Measurements from ENCODE around the gene ADORA2A.

The ADORA2A gene

DNA sequence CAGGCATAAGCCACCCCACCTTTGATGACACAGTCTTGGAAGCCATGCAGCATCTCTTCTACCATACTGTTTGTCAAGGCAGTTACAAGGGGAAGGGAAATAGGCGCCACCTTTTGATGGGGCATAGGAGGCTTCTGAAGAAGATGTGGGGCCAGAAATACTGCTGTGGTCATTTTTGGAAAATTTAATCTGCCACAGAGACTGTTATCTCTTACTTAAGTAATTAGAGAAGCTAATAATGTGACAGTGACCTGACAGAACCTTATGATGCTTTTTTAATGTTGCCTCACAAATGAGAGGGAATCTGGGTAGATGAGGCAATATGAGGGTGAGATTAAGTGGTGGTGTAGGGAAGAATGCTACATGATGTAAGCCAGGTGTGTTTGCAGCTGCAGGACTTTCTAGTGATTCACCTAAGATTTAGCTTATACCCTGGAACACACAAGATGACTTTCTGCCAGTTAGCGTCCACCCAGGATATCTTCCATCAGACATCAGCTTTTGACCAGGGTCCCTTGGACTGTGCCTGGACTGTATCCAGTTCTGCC lies 34.3 kb upstream of the ADORA2A start:
- CTCF ChIA-PET = interaction anchor here (1.2 to 2.2 kb wide), 5 partner anchors 10 to 110 kb away, joined by 3 to 6 read pairs (median 5); no protein-coding TSS in a partner anchor
- TF ChIP-seq, protein P1, sequence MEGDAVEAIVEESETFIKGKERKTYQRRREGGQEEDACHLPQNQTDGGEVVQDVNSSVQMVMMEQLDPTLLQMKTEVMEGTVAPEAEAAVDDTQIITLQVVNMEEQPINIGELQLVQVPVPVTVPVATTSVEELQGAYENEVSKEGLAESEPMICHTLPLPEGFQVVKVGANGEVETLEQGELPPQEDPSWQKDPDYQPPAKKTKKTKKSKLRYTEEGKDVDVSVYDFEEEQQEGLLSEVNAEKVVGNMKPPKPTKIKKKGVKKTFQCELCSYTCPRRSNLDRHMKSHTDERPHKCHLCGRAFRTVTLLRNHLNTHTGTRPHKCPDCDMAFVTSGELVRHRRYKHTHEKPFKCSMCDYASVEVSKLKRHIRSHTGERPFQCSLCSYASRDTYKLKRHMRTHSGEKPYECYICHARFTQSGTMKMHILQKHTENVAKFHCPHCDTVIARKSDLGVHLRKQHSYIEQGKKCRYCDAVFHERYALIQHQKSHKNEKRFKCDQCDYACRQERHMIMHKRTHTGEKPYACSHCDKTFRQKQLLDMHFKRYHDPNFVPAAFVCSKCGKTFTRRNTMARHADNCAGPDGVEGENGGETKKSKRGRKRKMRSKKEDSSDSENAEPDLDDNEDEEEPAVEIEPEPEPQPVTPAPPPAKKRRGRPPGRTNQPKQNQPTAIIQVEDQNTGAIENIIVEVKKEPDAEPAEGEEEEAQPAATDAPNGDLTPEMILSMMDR (IDR thresholded peaks at IDR 0.05; ENCODE audit: control extremely low read depth, extremely low read depth, low read depth, missing control alignments) = no peak
- POLR2A ChIA-PET = no interaction called here
- no peak for DNase-seq (ENCODE audit: extremely low spot score)

DNA sequence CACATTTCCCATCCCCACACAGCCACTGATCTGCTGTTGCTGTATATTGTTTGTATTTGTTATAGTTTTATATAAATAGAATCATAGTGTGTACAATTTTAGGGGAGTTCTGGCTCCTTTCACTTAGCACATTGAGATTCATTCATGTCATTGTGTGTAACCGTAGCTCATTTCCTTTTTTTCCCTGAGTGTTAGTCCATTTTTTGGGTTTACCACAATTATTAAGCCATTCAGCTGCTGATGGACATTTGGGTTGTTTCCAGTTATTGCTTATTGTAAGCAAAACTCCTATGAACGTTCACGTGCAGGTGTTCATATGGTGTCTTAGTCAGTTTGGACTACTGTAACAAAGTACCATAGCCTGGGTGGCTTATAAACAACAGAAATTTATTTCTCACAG lies 33.6 kb upstream of the ADORA2A start:
- no peak for DNase-seq (ENCODE audit: extremely low spot score)
- ChIA-PET POLR2A (no interaction called here), CTCF (interaction anchor here (1.2 to 2.2 kb wide), 5 partner anchors 9 to 109 kb away, joined by 3 to 6 read pairs (median 5); no protein-coding TSS in a partner anchor)
- TF ChIP-seq, protein P1 (IDR thresholded peaks at IDR 0.05; ENCODE audit: control extremely low read depth, extremely low read depth, low read depth, missing control alignments) = no peak

DNA sequence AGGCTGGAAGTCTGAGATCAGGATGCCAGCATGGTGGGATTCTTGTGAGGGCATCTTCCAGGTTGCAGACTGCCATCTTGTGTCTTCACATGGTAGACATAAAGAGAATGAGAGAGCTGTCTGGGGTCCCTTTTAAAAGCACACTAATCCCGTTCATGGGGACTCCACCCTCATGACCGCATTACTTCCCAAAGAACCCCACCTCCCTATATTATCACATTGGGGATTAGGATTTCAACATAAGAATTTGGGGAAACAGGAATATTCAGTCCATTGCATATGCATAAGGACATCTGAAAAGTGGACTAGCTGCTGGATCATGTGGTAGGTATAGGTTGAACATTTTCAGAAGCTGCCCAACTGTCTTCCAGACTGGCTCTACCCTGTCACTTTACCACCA lies 33.1 kb upstream of the ADORA2A start:
- CTCF ChIA-PET = interaction anchor here (1.4 to 2.2 kb wide), 4 partner anchors 8 to 143 kb away, joined by 3 to 6 read pairs (median 5); no protein-coding TSS in a partner anchor
- no peak for DNase-seq (ENCODE audit: extremely low spot score)
- TF ChIP-seq, protein P1 (IDR thresholded peaks at IDR 0.05; ENCODE audit: control extremely low read depth, extremely low read depth, low read depth, missing control alignments) = no peak
- POLR2A ChIA-PET = no interaction called here

DNA sequence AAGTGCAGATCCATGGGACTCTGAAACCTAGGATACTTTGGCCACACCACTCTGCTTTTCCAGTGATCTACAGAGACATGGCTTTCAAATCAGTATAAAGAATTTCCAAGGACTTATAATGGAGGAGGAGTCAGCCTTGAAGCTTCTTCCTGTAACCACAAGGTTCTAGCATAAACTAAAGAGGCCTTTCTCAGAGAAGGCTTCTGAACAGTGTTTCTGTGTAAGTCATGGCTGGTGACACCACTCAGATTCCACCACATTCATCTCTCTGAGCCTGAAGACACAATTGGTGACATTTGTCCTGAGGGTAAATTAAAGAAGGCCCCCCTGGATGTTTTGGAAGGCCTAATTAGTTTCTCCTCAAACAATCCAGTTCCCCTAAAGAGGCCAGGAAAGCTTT lies 29.0 kb upstream of the ADORA2A start:
- ChIA-PET CTCF (interaction anchor here (0.8 to 1.9 kb wide), 5 partner anchors 11 to 128 kb away, joined by 3 to 10 read pairs (median 4); no protein-coding TSS in a partner anchor), POLR2A (no interaction called here)
- TF ChIP-seq, protein P1 (IDR thresholded peaks at IDR 0.05; ENCODE audit: control extremely low read depth, extremely low read depth, low read depth, missing control alignments) = no peak
- DNase-seq (ENCODE audit: extremely low spot score) = no peak

DNA sequence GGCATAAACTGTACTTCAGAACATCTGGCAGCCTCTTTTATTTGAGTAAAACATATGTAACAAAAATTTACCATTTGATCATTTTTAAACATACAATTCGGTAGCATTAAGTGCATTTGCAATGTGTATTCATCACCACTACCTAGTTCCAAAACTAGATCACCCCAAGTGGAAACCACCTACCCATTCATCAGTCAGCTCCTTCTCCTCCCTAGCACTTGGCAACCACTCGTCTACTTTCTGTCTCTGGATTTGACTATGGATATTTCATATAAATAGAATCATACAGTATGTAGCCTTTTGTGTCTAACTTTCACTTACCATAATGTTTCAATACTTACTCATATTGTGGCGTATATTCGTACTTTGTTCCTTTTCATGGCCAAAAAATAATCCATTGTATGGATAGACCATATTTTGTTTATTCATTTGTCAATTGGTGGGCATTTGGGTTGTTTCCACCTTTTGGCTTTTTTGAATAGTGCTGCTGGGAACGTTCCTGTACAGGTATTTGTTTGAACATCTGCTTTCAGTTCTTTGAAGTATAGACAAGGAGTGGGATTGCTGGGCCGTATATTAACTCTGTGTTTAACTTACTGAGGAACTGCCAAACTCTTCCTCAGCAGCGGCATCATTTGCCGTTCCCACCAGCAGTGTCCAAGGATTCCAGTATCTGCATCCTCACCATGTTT lies 27.2 kb upstream of the ADORA2A start:
- ChIA-PET CTCF (interaction anchor here (0.6 to 1.9 kb wide), 4 partner anchors 9 to 130 kb away, joined by 3 to 10 read pairs (median 5); no protein-coding TSS in a partner anchor), POLR2A (no interaction called here)
- TF ChIP-seq, protein P1 (IDR thresholded peaks at IDR 0.05; ENCODE audit: control extremely low read depth, extremely low read depth, low read depth, missing control alignments) = no peak
- peak; percentile 17 for DNase-seq (ENCODE audit: extremely low spot score)

DNA sequence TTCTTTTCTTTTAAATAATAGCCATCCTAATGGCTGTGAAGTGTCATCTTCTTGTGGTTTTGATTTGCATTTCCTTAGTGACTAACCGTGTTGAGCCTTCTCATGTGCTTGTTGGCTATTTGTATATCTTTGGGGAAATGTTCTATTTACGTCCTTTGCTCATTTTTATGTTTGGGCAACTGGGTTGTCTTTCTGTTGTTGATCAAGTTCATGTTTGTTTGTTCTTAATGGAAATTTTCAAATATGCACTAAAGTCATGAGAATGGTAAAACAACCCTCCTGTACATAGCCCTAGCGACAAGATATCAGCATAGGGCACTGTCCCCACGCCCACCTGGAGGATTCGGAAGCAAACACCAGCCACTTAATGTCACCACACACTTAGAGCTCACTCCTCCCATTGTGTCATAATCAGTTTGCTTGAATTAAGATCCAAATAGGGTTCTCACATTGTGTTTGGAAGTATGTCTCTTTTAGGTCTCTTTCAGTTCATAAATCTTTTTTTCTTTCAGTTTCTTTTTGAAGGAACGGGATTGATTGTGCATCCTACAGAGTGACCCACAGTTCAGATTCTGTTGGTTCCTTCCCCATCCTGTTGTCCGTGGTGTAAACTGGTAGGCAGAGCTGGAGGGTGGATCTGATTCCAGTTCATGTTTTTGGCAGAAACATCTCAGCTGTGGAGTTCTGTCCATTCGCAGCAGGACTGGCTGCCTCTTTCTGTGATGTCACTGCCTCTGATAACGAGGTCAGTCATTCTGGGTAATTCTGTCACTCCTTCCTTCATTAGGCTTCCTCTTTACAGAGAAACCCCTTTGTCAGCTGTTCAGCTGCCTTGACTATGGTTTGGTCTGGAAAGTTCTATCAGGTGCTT lies 26.4 kb upstream of the ADORA2A start:
- TF ChIP-seq, protein P1 (IDR thresholded peaks at IDR 0.05; ENCODE audit: control extremely low read depth, extremely low read depth, low read depth, missing control alignments) = no peak
- CTCF ChIA-PET = interaction anchor here (0.5 to 1.4 kb wide), 5 partner anchors 8 to 119 kb away, joined by 3 to 4 read pairs (median 4); no protein-coding TSS in a partner anchor
- DNase-seq (ENCODE audit: extremely low spot score) = peak; percentile 43
- POLR2A ChIA-PET = interaction anchor here (1.0 kb wide), 1 partner anchor 33 kb away, joined by 3 read pairs; no protein-coding TSS in a partner anchor
